T-helper 2 cell (primary cell): Measurements from ENCODE around the gene FOXD4L6.
"Not testable (repeated sequence)": the region's sequence is repeated elsewhere in the genome, so short reads cannot be mapped to it uniquely, and the experiment has no call there.

Source experiments
- DNase-seq, 5 experiments: peaks; one replicate each; pipeline versions ENCODE4 v3.0.0 to v3.0.0-alpha.2; 2012 to 2022
- total RNA-seq, 2 donors: gene quantifications; one replicate each; lab custom pipeline; 2026; lab: John Stamatoyannopoulos, UW

The FOXD4L6 gene
- total RNA-seq, result 0 reads per million in 2 donors

- not testable (repeated sequence) for DNase-seq
Observed at GRCh38 chr9:41128581-41128980, at the start of gene FOXD4L6. Gene FOXD4L6 (minus strand): TSS chr9:41128681. CDS start chr9:41128383, 298 bp downstream.

- DNase-seq, result not testable (repeated sequence)
Observed at GRCh38 chr9:41174994-41175393, 46.5 kb upstream of the FOXD4L6 start.

GRCh38 chr9:41150116-41150515, 21.6 kb upstream of the FOXD4L6 start:
- DNase-seq, result not testable (repeated sequence)

GRCh38 chr9:41141878-41142277, 13.4 kb upstream of the FOXD4L6 start:
- not testable (repeated sequence) for DNase-seq

GRCh38 chr9:41126746-41127446, 1.6 kb downstream of the FOXD4L6 start:
- DNase-seq, result not testable (repeated sequence)

- DNase-seq, result not testable (repeated sequence)
Observed at GRCh38 chr9:41125936-41126335, 2.5 kb downstream of the FOXD4L6 start.

GRCh38 chr9:41125109-41125658, 3.3 kb downstream of the FOXD4L6 start:
- DNase-seq, result not testable (repeated sequence)

- DNase-seq, result not testable (repeated sequence)
Observed at GRCh38 chr9:41124250-41125108, 4.0 kb downstream of the FOXD4L6 start.

GRCh38 chr9:41123812-41124211, 4.7 kb downstream of the FOXD4L6 start:
- not testable (repeated sequence) for DNase-seq

- not testable (repeated sequence) for DNase-seq
Observed at GRCh38 chr9:41123396-41123795, 5.1 kb downstream of the FOXD4L6 start.

- DNase-seq, result not testable (repeated sequence)
Observed at GRCh38 chr9:41120696-41121095, 7.8 kb downstream of the FOXD4L6 start.

- not testable (repeated sequence) for DNase-seq
Observed at GRCh38 chr9:41119719-41120118, 8.8 kb downstream of the FOXD4L6 start.

GRCh38 chr9:41119311-41119710, 9.2 kb downstream of the FOXD4L6 start:
- not testable (repeated sequence) for DNase-seq

GRCh38 chr9:41113348-41113747, 15.1 kb downstream of the FOXD4L6 start:
- DNase-seq, result not testable (repeated sequence)

- DNase-seq, result not testable (repeated sequence)
Observed at GRCh38 chr9:41111414-41111813, 17.1 kb downstream of the FOXD4L6 start.

- peak in 1 of 5 experiments; percentile 8 for DNase-seq
Observed at GRCh38 chr9:41110913-41111312, 17.6 kb downstream of the FOXD4L6 start.

GRCh38 chr9:41109253-41109652, 19.2 kb downstream of the FOXD4L6 start:
- DNase-seq, result not testable (repeated sequence)

GRCh38 chr9:41108816-41109215, 19.7 kb downstream of the FOXD4L6 start:
- not testable (repeated sequence) for DNase-seq

GRCh38 chr9:41106472-41107116, 21.9 kb downstream of the FOXD4L6 start:
- not testable (repeated sequence) for DNase-seq

GRCh38 chr9:41105557-41106253, 22.8 kb downstream of the FOXD4L6 start:
- DNase-seq, result not testable (repeated sequence)

- DNase-seq, result not testable (repeated sequence)
Observed at GRCh38 chr9:41104542-41104941, 23.9 kb downstream of the FOXD4L6 start.

GRCh38 chr9:41100508-41100907, 28.0 kb downstream of the FOXD4L6 start:
- not testable (repeated sequence) for DNase-seq
